Endothelial cell of umbilical vein (primary cell): Measurements from ENCODE around the gene PELI3. TPM values are rescaled to one million over a fixed set of nuclear protein-coding genes. Genes with fewer than 3 reads are reported as not detected.
A peak's percentile ranks its signal among the peaks of the same experiment; 100 is the strongest.

Experiments
- BruUV-seq: library from RNA; stranded (reverse); fragments of 400-500 nt; replicated peaks from 2 replicates; lab custom pipeline; 2021; lab: Mats Ljungman, UMichigan
- CTCF ChIA-PET: fragments of 300-600, 350-600 bp; sonication (Branson Sonifier 250); formaldehyde crosslinking; loops from one replicate; lab custom pipeline; 2021; ENCODE audit warnings: antibody characterized with exemption, inconsistent platforms; lab: Charles Lee
- POLR2A ChIA-PET: fragments of 300-600, 350-600 bp; sonication (Branson Sonifier 250); formaldehyde crosslinking; loops from one replicate; lab custom pipeline; 2021; ENCODE audit warnings: antibody characterized with exemption, inconsistent platforms; lab: Charles Lee
- DNase-seq: peaks from one replicate; pipeline ENCODE4 v3.0.0-alpha.2; 2011; ENCODE audit warnings: low read depth, low spot score
- FAIRE-seq: peaks from 2 replicates; lab custom pipeline; 2011; peaks lifted over from hg19 to GRCh38; lab: Jason Lieb, UNC
- H2AFZ ChIP-seq: 2 replicates; pipeline ENCODE4 v1.6.0; 2012; ENCODE audit warnings: low read depth, low read length, control low read depth, inconsistent platforms
- H3K27ac ChIP-seq: 2 replicates; pipeline ENCODE4 v1.5.1; 2011; ENCODE audit warnings: low read depth, mild to moderate bottlenecking, control low read depth, low read length, moderate library complexity; ENCODE audit not compliant: insufficient read depth
- H3K27me3 ChIP-seq, 2 experiments: 2 replicates each; pipeline versions ENCODE4 v1.6.0 to v1.6.1; 2011; ENCODE audit warnings: low read length in 2 of 2, mixed read lengths in 1 of 2; ENCODE audit not compliant: control insufficient read depth in 2 of 2, insufficient read depth in 2 of 2
- H3K36me3 ChIP-seq, 2 experiments: 2 replicates in 1 of 2; 3 replicates in 1 of 2; pipeline ENCODE4 v1.5.1; 2011; ENCODE audit warnings: low read length in 2 of 2, mild to moderate bottlenecking in 1 of 2, moderate library complexity in 1 of 2; ENCODE audit not compliant: control insufficient read depth in 2 of 2, insufficient read depth in 2 of 2; ENCODE audit errors: extremely low read depth in 1 of 2
- H3K4me1 ChIP-seq: 3 replicates; pipeline ENCODE4 v1.5.1; 2011; ENCODE audit warnings: mild to moderate bottlenecking, low read length; ENCODE audit not compliant: control insufficient read depth, insufficient read depth; ENCODE audit errors: extremely low read depth
- H3K4me2 ChIP-seq: 2 replicates; pipeline ENCODE4 v1.6.1; 2011; ENCODE audit warnings: low read length, control low read depth, mixed read lengths; ENCODE audit not compliant: insufficient read depth
- H3K4me3 ChIP-seq, 3 experiments: fragments of 200-600 bp in 1 of 3; sonication (generic), shearing (Covaris generic) in 1 of 3; replicated peaks in 1 of 3; 2 replicates each; pipeline ENCODE4 v1.5.1; 2011 to 2016; ENCODE audit warnings: control low read depth in 3 of 3, low read length in 3 of 3, mild to moderate bottlenecking in 2 of 3, inconsistent platforms in 1 of 3, low read depth in 1 of 3, moderate library complexity in 1 of 3; ENCODE audit not compliant: insufficient read depth in 1 of 3
- H3K79me2 ChIP-seq: 2 replicates; pipeline ENCODE4 v1.6.0; 2012; ENCODE audit warnings: low read length, inconsistent platforms; ENCODE audit not compliant: control insufficient read depth, insufficient read depth
- H3K9ac ChIP-seq: replicated peaks from 2 replicates; pipeline ENCODE3; 2011; ENCODE audit warnings: low read length, control low read depth; ENCODE audit not compliant: insufficient read depth; ENCODE audit errors: extremely low read depth
- H3K9me1 ChIP-seq: replicated peaks from 3 replicates; pipeline ENCODE4 v1.6.0; 2011; ENCODE audit warnings: mild to moderate bottlenecking, low read length; ENCODE audit not compliant: control insufficient read depth, insufficient read depth; ENCODE audit errors: extremely low read depth
- H3K9me3 ChIP-seq: replicated peaks from 2 replicates; pipeline ENCODE4 v1.5.1; 2012; ENCODE audit warnings: low read length, inconsistent platforms; ENCODE audit not compliant: control insufficient read depth, insufficient read depth
- H4K20me1 ChIP-seq: replicated peaks from 2 replicates; pipeline ENCODE3; 2011; ENCODE audit warnings: mild to moderate bottlenecking, low read length; ENCODE audit not compliant: control insufficient read depth, insufficient read depth; ENCODE audit errors: extremely low read depth
- EZH2 ChIP-seq: IDR thresholded peaks from 2 replicates; pipeline ENCODE4 v1.6.1; 2012; ENCODE audit warnings: borderline replicate concordance, low read depth, mild to moderate bottlenecking, moderate library complexity, low read length, inconsistent platforms; ENCODE audit not compliant: severe bottlenecking
- FOS ChIP-seq: IDR thresholded peaks from 2 replicates; pipeline ENCODE4 v1.6.1; 2011; ENCODE audit warnings: mild to moderate bottlenecking, low read length, moderate library complexity, borderline replicate concordance; ENCODE audit not compliant: insufficient read depth
- GATA2 ChIP-seq: IDR thresholded peaks from 2 replicates; pipeline ENCODE4 v1.7.0; 2011; ENCODE audit warnings: low read depth, mild to moderate bottlenecking, moderate library complexity, mixed read lengths, low read length; ENCODE audit not compliant: insufficient read length, insufficient read depth
- JUN ChIP-seq: IDR thresholded peaks from 2 replicates; pipeline ENCODE4 v1.6.1; 2011; ENCODE audit warnings: borderline replicate concordance, low read depth; ENCODE audit not compliant: insufficient read length, insufficient read depth
- MYC ChIP-seq: IDR thresholded peaks from one replicate; pipeline ENCODE4 v1.6.1; 2011; ENCODE audit warnings: mild to moderate bottlenecking, low read depth, low read length
- POLR2A ChIP-seq: IDR thresholded peaks from 2 replicates; pipeline ENCODE4 v1.6.1; 2012; ENCODE audit warnings: low read depth, mild to moderate bottlenecking, control low read depth, low read length
- POLR2AphosphoS5 ChIP-seq: IDR thresholded peaks from 2 replicates; pipeline ENCODE4 v1.6.1; 2012; ENCODE audit warnings: low read depth, mild to moderate bottlenecking, control low read depth, low read length, moderate library complexity; ENCODE audit not compliant: insufficient read depth
- dilution Hi-C: fragments of 300-500 bp; cut with MboI; formaldehyde crosslinking; loops from one replicate; pipeline ENCODE4 v1.15.0; 2019; ENCODE audit warnings: low sequenced_read_pairs; ENCODE audit not compliant: extremely low pct_ligation_motif_present
- intact Hi-C: fragments of 100-400 bp; cut with micrococcal nuclease; formaldehyde crosslinking; loops from one replicate; pipeline ENCODE4 v1.10.0; 2022
- polyA plus RNA-seq, 4 experiments: library from polyadenylated mRNA; depleted of rRNA in 3 of 4; stranded (reverse) in 3 of 4; unstranded in 1 of 4; fragments of >200 nt; gene quantifications; 2 replicates each; pipeline versions ENCODE4 v1.2.1 to v1.2.3, GENCODE V29; 2011 to 2012; ENCODE audit warnings: missing spikeins in 1 of 4
- total RNA-seq: library from RNA; stranded (reverse); gene quantifications from 2 replicates; pipeline ENCODE4 v1.2.3, GENCODE V29; 2021
- TF ChIP-seq, protein P1 (sequence below): IDR thresholded peaks from 2 replicates; pipeline ENCODE4 v1.6.1; 2011; ENCODE audit not compliant: insufficient read depth, insufficient read length
- TF ChIP-seq, protein P2 (sequence below), 2 donors: IDR thresholded peaks; 1 replicate in 1 of 2; 2 replicates in 1 of 2; pipeline ENCODE4 v1.5.1; 2011; ENCODE audit warnings: low read length in 2 of 2, mild to moderate bottlenecking in 2 of 2, moderate library complexity in 2 of 2, control low read depth in 1 of 2, inconsistent platforms in 1 of 2, low read depth in 1 of 2; ENCODE audit not compliant: insufficient read depth in 1 of 2; ENCODE audit errors: extremely low read depth in 1 of 2

PELI3 gene
- total and polyA plus RNA-seq, 2 donors (not counting 3 experiments of a cell fraction or from before 2014, with no cell fraction given), result 2.8 to 2.9 TPM

DNA sequence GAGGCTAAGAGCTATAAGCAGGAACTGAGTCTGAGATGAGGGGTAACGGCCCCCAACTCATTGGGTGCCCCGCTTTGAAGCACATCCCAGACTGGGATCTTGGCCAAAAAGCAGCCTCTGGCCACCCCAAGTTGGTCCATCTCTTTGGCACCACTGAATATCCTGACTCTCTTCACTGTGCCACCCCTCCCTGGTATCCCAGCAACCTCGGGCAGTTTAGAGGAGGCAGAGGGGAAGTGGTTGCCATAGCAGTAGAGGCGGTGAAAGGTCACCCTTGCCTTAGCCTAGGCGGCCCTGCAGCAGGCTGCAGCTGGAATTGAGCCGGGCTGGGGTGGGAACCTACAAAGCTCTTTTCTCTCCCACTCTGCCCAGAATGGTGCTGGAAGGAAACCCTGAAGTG is 1.1 kb downstream of the PELI3 start:
- Histone ChIP-seq H4K20me1 (no peaks in the 10 kb centered on the region), H3K79me2 (no peaks in the 10 kb centered on the region), H3K27ac (no peak overlapping the region), H3K9me1 (no peaks in the 10 kb centered on the region), H3K9ac (no peak overlapping the region), H3K36me3 (no peaks in the 10 kb centered on the region), H2AFZ (no peak overlapping the region), H3K4me1 (peaks cover 10% of the 10 kb centered on the region), H3K4me2 (peak overlapping the region; percentile 26), H3K9me3 (no peaks in the 10 kb centered on the region), H3K4me3 (no peak overlapping the region), H3K27me3 (peaks cover 0 to 2% of the 10 kb centered on the region in 2 experiments)
- no TSS peak for BruUV-seq
- dilution Hi-C loops (no loop called here), intact Hi-C loops (loop anchor here (2.0 kb wide), 1 partner anchor 47 kb away; the partner anchor contains the start of gene NPAS4)
- no peak for TF ChIP-seq POLR2AphosphoS5
- TF ChIP-seq, protein P1, sequence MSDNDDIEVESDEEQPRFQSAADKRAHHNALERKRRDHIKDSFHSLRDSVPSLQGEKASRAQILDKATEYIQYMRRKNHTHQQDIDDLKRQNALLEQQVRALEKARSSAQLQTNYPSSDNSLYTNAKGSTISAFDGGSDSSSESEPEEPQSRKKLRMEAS, result no peak
- no peak for TF ChIP-seq JUN
- no peak for TF ChIP-seq FOS
- no peak for FAIRE-seq
- no peak for DNase-seq
- POLR2A ChIA-PET, result no interaction called here
- CTCF ChIA-PET, result interaction anchor here (0.7 to 2.4 kb wide), 2 partner anchors 12 to 349 kb away, joined by 4 to 12 read pairs; partner anchors contain the start of gene DPP3

DNA sequence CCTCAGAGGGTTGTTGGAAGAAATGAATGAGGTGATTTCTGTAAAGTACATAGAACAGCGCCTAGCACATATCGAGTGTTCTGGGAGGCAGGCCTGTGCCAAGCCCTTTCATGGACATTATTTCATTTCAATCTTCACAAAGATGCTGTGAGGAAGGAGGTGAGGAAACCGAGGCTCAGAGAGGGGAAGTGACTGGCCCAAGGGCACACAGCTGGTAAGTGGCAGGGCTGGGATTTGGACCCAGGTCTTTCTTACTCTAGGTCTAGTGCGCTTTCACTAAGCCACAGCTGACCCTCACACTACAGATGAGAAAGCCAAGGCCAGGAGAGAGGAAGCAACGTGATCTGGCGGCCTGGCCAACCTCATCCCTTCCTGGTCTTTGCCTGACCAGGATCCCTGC is 2.0 kb downstream of the PELI3 start:
- dilution Hi-C loops (no loop called here), intact Hi-C loops (no loop called here)
- BruUV-seq, result no TSS peak
- no peaks in the 10 kb centered on the region for H3K36me3 ChIP-seq
- no peaks in the 10 kb centered on the region for H3K9me3 ChIP-seq
- DNase-seq, result no peak
- no peak overlapping the region for H3K4me3 ChIP-seq
- no peak overlapping the region for H3K4me2 ChIP-seq
- FAIRE-seq, result no peak
- ChIA-PET POLR2A (interaction anchor here (1.7 kb wide), 1 partner anchor 11 kb away, joined by 7 read pairs; the partner anchor contains the start of gene DPP3), CTCF (interaction anchor here (0.9 to 1.2 kb wide), 3 partner anchors 9 to 82 kb away, joined by 3 to 4 read pairs (median 4); no protein-coding TSS in a partner anchor)
- H3K27me3 ChIP-seq, result peaks cover 0 to 2% of the 10 kb centered on the region in 2 experiments
- H4K20me1 ChIP-seq, result no peaks in the 10 kb centered on the region
- TF ChIP-seq MYC, result no peak
- no peak for TF ChIP-seq FOS
- TF ChIP-seq JUN, result no peak
- TF ChIP-seq, protein P1, result no peak
- TF ChIP-seq POLR2A, result no peak
- TF ChIP-seq, protein P2, sequence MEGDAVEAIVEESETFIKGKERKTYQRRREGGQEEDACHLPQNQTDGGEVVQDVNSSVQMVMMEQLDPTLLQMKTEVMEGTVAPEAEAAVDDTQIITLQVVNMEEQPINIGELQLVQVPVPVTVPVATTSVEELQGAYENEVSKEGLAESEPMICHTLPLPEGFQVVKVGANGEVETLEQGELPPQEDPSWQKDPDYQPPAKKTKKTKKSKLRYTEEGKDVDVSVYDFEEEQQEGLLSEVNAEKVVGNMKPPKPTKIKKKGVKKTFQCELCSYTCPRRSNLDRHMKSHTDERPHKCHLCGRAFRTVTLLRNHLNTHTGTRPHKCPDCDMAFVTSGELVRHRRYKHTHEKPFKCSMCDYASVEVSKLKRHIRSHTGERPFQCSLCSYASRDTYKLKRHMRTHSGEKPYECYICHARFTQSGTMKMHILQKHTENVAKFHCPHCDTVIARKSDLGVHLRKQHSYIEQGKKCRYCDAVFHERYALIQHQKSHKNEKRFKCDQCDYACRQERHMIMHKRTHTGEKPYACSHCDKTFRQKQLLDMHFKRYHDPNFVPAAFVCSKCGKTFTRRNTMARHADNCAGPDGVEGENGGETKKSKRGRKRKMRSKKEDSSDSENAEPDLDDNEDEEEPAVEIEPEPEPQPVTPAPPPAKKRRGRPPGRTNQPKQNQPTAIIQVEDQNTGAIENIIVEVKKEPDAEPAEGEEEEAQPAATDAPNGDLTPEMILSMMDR (IDR thresholded peaks at IDR 0.05; ENCODE audit: extremely low read depth in 1 of 2, insufficient read depth in 1 of 2, low read depth in 1 of 2, low read length in 2 of 2), result no peak
- no peak for TF ChIP-seq EZH2
- no peak for TF ChIP-seq GATA2
- TF ChIP-seq POLR2AphosphoS5, result no peak
- no peak overlapping the region for H3K9ac ChIP-seq
- H3K79me2 ChIP-seq, result no peaks in the 10 kb centered on the region
- peaks cover 10% of the 10 kb centered on the region for H3K4me1 ChIP-seq
- H2AFZ ChIP-seq, result no peak overlapping the region
- no peaks in the 10 kb centered on the region for H3K9me1 ChIP-seq
- H3K27ac ChIP-seq, result no peak overlapping the region
